Measurements from ENCODE around the gene SS18L1. TPM values are rescaled to one million over a fixed set of nuclear protein-coding genes. Genes with fewer than 3 reads are reported as not detected.

SS18L1 gene
- total and polyA plus RNA-seq, 5 experiments from 2014 or later = 0.39 to 23.6 (median 0.58) TPM

GRCh38 chr20:62172666-62173065, 29.1 kb downstream of the SS18L1 start:
- Mint-ChIP-seq H3K27ac (no peak overlapping the region), H3K9me3 (no peaks in the 10 kb centered on the region), H3K4me3 (no peak overlapping the region), H3K4me1 (no peaks in the 10 kb centered on the region), H3K27me3 (no peaks in the 10 kb centered on the region), H3K36me3 (peaks cover 0 to 21% (median 5%) of the 10 kb centered on the region in 3 donors)
- ATAC-seq (no peak), DNase-seq (no peak)
- POLR2A ChIA-PET = no interaction called here

GRCh38 chr20:62174021-62174804, 30.6 kb downstream of the SS18L1 start:
- ATAC-seq = no peak
- POLR2A ChIA-PET = interaction anchor here (0.6 kb wide), 1 partner anchor 36 kb away, joined by 3 read pairs; no protein-coding TSS in a partner anchor
- no peaks in the 10 kb centered on the region for H3K27me3 Mint-ChIP-seq

GRCh38 chr20:62174870-62175624, 31.5 kb downstream of the SS18L1 start:
- H3K9me3 Mint-ChIP-seq = no peaks in the 10 kb centered on the region
- DNase-seq (no peak), ATAC-seq (no peak)
- peaks cover 0 to 17% (median 5%) of the 10 kb centered on the region in 3 donors for H3K36me3 Mint-ChIP-seq
- peak overlapping the region in 5 of 10 donors; percentile 40 to 65 (median 52) for H3K27ac Mint-ChIP-seq
- H3K4me3 Mint-ChIP-seq = no peak overlapping the region
- no peaks in the 10 kb centered on the region for H3K4me1 Mint-ChIP-seq
- no peaks in the 10 kb centered on the region for H3K27me3 Mint-ChIP-seq
- POLR2A ChIA-PET = no interaction called here

More at GRCh38 chr20:62174021-62174804, 30.6 kb downstream of the SS18L1 start:
- Mint-ChIP-seq H3K27ac (no peak overlapping the region), H3K4me3 (no peak overlapping the region), H3K4me1 (no peaks in the 10 kb centered on the region), H3K36me3 (peaks cover 0 to 17% (median 5%) of the 10 kb centered on the region in 3 donors), H3K9me3 (no peaks in the 10 kb centered on the region)
- no peak for DNase-seq

- POLR2A ChIA-PET = no interaction called here
- H3K27ac Mint-ChIP-seq = peak overlapping the region in 1 of 10 donors; percentile 62
These were observed 32.1 kb downstream of the SS18L1 start for GRCh38 chr20:62175711-62176110.

GRCh38 chr20:62176866-62177265, 33.3 kb downstream of the SS18L1 start:
- no peak for ATAC-seq
- no peak for DNase-seq
- Mint-ChIP-seq H3K27me3 (no peaks in the 10 kb centered on the region), H3K4me1 (peaks cover 0 to 4% (median 2%) of the 10 kb centered on the region in 4 donors), H3K36me3 (peaks cover 0 to 14% (median 5%) of the 10 kb centered on the region in 3 donors), H3K9me3 (no peaks in the 10 kb centered on the region), H3K27ac (no peak overlapping the region), H3K4me3 (no peak overlapping the region)
- POLR2A ChIA-PET = no interaction called here

More at GRCh38 chr20:62175711-62176110, 32.1 kb downstream of the SS18L1 start:
- Mint-ChIP-seq H3K9me3 (no peaks in the 10 kb centered on the region), H3K36me3 (peaks cover 0 to 17% (median 5%) of the 10 kb centered on the region in 3 donors), H3K4me3 (no peak overlapping the region), H3K4me1 (no peaks in the 10 kb centered on the region), H3K27me3 (no peaks in the 10 kb centered on the region)
- DNase-seq (no peak), ATAC-seq (no peak)

GRCh38 chr20:62177307-62177706, 33.7 kb downstream of the SS18L1 start:
- H3K27me3 Mint-ChIP-seq = no peaks in the 10 kb centered on the region
- ATAC-seq (no peak), DNase-seq (no peak)
- POLR2A ChIA-PET = no interaction called here
- no peaks in the 10 kb centered on the region for H3K9me3 Mint-ChIP-seq
- peak overlapping the region in 1 of 10 donors; percentile 5 for H3K27ac Mint-ChIP-seq
- peaks cover 0 to 14% (median 5%) of the 10 kb centered on the region in 3 donors for H3K36me3 Mint-ChIP-seq
- no peak overlapping the region for H3K4me3 Mint-ChIP-seq
- peaks cover 0 to 8% (median 4%) of the 10 kb centered on the region in 4 donors for H3K4me1 Mint-ChIP-seq

GRCh38 chr20:62178316-62179161, 35.0 kb downstream of the SS18L1 start:
- Mint-ChIP-seq H3K27ac (no peak overlapping the region), H3K4me1 (peaks cover 0 to 14% (median 12%) of the 10 kb centered on the region in 4 donors), H3K27me3 (peaks cover 0 to 2% (median 0%) of the 10 kb centered on the region in 5 donors), H3K9me3 (no peaks in the 10 kb centered on the region), H3K36me3 (peaks cover 0 to 14% (median 5%) of the 10 kb centered on the region in 3 donors), H3K4me3 (no peak overlapping the region)
- POLR2A ChIA-PET = no interaction called here
- ATAC-seq (no peak), DNase-seq (no peak)

- no peak overlapping the region for H3K27ac Mint-ChIP-seq
- POLR2A ChIA-PET = no interaction called here
- no peak overlapping the region for H3K4me3 Mint-ChIP-seq
- no peak for DNase-seq
- ATAC-seq = no peak
- H3K4me1 Mint-ChIP-seq = peaks cover 0 to 20% (median 16%) of the 10 kb centered on the region in 4 donors
- peaks cover 0 to 11% (median 3%) of the 10 kb centered on the region in 3 donors for H3K36me3 Mint-ChIP-seq
- H3K9me3 Mint-ChIP-seq = no peaks in the 10 kb centered on the region
- H3K27me3 Mint-ChIP-seq = peaks cover 0 to 2% (median 0%) of the 10 kb centered on the region in 5 donors
These were observed 35.6 kb downstream of the SS18L1 start for GRCh38 chr20:62179162-62179504.

- Mint-ChIP-seq H3K4me1 (peaks cover 3 to 40% (median 35%) of the 10 kb centered on the region in 4 donors), H3K9me3 (no peaks in the 10 kb centered on the region), H3K27me3 (peaks cover 0 to 2% (median 0%) of the 10 kb centered on the region in 5 donors), H3K36me3 (peaks cover 0 to 2% (median 0%) of the 10 kb centered on the region in 3 donors), H3K4me3 (peak overlapping the region; percentile 84 to 96 (median 92)), H3K27ac (peak overlapping the region; percentile 92 to 98 (median 96))
- ATAC-seq (no peak), DNase-seq (no peak)
- POLR2A ChIA-PET = interaction anchor here (2.2 kb wide), 1 partner anchor 116 kb away, joined by 9 read pairs; the partner anchor contains the start of gene TAF4
These were observed 38.2 kb downstream of the SS18L1 start for GRCh38 chr20:62181808-62182207.

- no peaks in the 10 kb centered on the region for H3K9me3 Mint-ChIP-seq
- DNase-seq (peak; percentile 87 to 97 (median 92)), ATAC-seq (peak; percentile 93 to 94)
- H3K27me3 Mint-ChIP-seq = peaks cover 0 to 2% (median 0%) of the 10 kb centered on the region in 5 donors
- peaks cover 0 to 2% (median 0%) of the 10 kb centered on the region in 3 donors for H3K36me3 Mint-ChIP-seq
- peaks cover 10 to 48% (median 43%) of the 10 kb centered on the region in 4 donors for H3K4me1 Mint-ChIP-seq
- POLR2A ChIA-PET = interaction anchor here (0.6 to 2.2 kb wide), 5 partner anchors 39 to 152 kb away, joined by 3 to 9 read pairs (median 4); partner anchors contain the start of genes OSBPL2, PSMA7, SS18L1 and TAF4
- peak within 1 kb of the TSS; percentile 92 to 98 (median 96) for H3K27ac Mint-ChIP-seq
- H3K4me3 Mint-ChIP-seq = peak within 1 kb of the TSS; percentile 84 to 96 (median 92)
These were observed 39.2 kb downstream of the SS18L1 start, which contains the start of gene MTG2 for GRCh38 chr20:62182469-62183425. Gene MTG2, plus strand, starts transcription at chr20:62183028. Its CDS starts 10,393 bp downstream, at chr20:62193421.
